CD4-positive, alpha-beta T cell treated with Interleukin-6 at 100 ng/mL for 8 hours (primary cell): ENCODE results near the gene SLC12A6.
"Not testable (repeated sequence)": the region's sequence is repeated elsewhere in the genome, so short reads cannot be mapped to it uniquely, and the experiment has no call there.

Experiments used
- DNase-seq: peaks from one replicate; pipeline ENCODE4 v3.0.0-alpha.2; 2020; ENCODE audit warnings: mixed read lengths, low spot score

Gene SLC12A6

GRCh38 chr15:34337557-34338306 is at the start of gene SLC12A6:
Gene SLC12A6 (minus strand): TSS chr15:34337781. CDS start chr15:34336680, 1,101 bp downstream.
- peak; percentile 89 for DNase-seq

- not testable (repeated sequence) for DNase-seq
Observed at GRCh38 chr15:34381829-34382521, 44.4 kb upstream of the SLC12A6 start.

GRCh38 chr15:34380491-34380890 is 42.9 kb upstream of the SLC12A6 start:
- DNase-seq = not testable (repeated sequence)

- DNase-seq = no peak
Observed at GRCh38 chr15:34376856-34377255, 39.3 kb upstream of the SLC12A6 start.

- DNase-seq = not testable (repeated sequence)
Observed at GRCh38 chr15:34375541-34375940, 38.0 kb upstream of the SLC12A6 start.

- DNase-seq = no peak
Observed at GRCh38 chr15:34374816-34375215, 37.2 kb upstream of the SLC12A6 start.

GRCh38 chr15:34373951-34374350 is 36.4 kb upstream of the SLC12A6 start:
- no peak for DNase-seq

- no peak for DNase-seq
Observed at GRCh38 chr15:34370643-34371042, 33.1 kb upstream of the SLC12A6 start.

GRCh38 chr15:34370129-34370528 is 32.5 kb upstream of the SLC12A6 start:
- no peak for DNase-seq

- peak; percentile 92 for DNase-seq
Observed at GRCh38 chr15:34367101-34368081, 29.8 kb upstream of the SLC12A6 start, which contains the start of gene LPCAT4. Gene LPCAT4 (minus strand): TSS chr15:34367196. CDS start chr15:34367100, 96 bp downstream.

GRCh38 chr15:34366271-34367065 is 28.9 kb upstream of the SLC12A6 start:
- peak; percentile 49 for DNase-seq

- no peak for DNase-seq
Observed at GRCh38 chr15:34365836-34366235, 28.3 kb upstream of the SLC12A6 start.

- DNase-seq = no peak
Observed at GRCh38 chr15:34365091-34365825, 27.7 kb upstream of the SLC12A6 start.

- no peak for DNase-seq
Observed at GRCh38 chr15:34364041-34364440, 26.5 kb upstream of the SLC12A6 start.

- DNase-seq = no peak
Observed at GRCh38 chr15:34362047-34362773, 24.6 kb upstream of the SLC12A6 start.

GRCh38 chr15:34361278-34361677 is 23.7 kb upstream of the SLC12A6 start:
- DNase-seq = no peak

GRCh38 chr15:34360298-34360697 is 22.7 kb upstream of the SLC12A6 start:
- DNase-seq = no peak

GRCh38 chr15:34359416-34359815 is 21.8 kb upstream of the SLC12A6 start:
- DNase-seq = no peak

GRCh38 chr15:34358948-34359347 is 21.4 kb upstream of the SLC12A6 start:
- DNase-seq = no peak

GRCh38 chr15:34358367-34358766 is 20.8 kb upstream of the SLC12A6 start:
- no peak for DNase-seq
